Measurements from ENCODE around the gene IL19.

DNA sequence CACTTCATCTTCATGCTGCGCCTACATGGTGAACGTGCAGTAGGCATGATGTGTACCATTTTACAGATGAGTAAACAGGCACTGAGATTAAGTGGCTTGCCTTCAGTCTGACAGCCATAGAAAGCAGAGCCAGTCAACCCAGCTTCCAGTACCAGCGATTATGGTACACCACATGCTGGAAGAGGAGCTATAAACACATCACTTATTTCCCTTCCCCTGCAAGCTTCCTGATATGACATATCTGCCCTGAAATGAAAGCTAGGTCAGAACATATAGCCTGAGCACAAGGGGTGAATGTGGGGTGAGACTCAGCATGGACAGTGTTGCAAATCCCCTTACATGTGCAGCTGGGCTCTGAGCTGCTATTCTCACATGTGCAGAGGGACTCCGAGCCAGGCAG is 61.1 kb downstream of the IL19 start:
- TF ChIP-seq EZH2 (IDR thresholded peaks at IDR 0.05; ENCODE audit: borderline replicate concordance, low read length), result no peak
- TF ChIP-seq, protein P1, sequence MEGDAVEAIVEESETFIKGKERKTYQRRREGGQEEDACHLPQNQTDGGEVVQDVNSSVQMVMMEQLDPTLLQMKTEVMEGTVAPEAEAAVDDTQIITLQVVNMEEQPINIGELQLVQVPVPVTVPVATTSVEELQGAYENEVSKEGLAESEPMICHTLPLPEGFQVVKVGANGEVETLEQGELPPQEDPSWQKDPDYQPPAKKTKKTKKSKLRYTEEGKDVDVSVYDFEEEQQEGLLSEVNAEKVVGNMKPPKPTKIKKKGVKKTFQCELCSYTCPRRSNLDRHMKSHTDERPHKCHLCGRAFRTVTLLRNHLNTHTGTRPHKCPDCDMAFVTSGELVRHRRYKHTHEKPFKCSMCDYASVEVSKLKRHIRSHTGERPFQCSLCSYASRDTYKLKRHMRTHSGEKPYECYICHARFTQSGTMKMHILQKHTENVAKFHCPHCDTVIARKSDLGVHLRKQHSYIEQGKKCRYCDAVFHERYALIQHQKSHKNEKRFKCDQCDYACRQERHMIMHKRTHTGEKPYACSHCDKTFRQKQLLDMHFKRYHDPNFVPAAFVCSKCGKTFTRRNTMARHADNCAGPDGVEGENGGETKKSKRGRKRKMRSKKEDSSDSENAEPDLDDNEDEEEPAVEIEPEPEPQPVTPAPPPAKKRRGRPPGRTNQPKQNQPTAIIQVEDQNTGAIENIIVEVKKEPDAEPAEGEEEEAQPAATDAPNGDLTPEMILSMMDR (IDR thresholded peaks at IDR 0.05; ENCODE audit: low read length), result no peak
